ENCODE measurements around the gene STT3A.

DNA sequence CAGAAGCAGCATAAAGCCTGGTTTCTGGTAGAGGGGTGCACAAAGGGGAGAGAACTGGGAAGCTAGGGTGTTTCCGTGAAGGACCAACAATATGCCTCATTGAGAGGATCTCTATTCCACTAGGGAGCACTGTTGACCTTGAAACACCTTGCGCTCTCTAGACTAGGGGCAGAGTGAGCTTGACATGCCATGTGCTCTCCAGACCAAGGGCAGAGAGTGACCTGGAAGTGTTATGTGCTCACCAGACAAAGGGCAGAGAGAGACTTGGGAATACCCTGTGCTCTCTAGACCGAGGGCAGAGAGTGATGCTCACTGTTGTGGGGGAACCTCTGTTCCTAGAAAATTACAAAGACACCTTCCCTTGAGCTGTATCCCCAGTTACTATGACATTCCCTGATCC lies 38.6 kb upstream of the STT3A start:
- no peak for TF ChIP-seq CTCF (IDR thresholded peaks at IDR 0.05)
- no peak for TF ChIP-seq POLR2A (IDR thresholded peaks at IDR 0.05)
